Upper lobe of right lung (tissue), 1 donor: ENCODE measurements around the gene KDM4C. TPM values are rescaled to one million over a fixed set of nuclear protein-coding genes. Genes with fewer than 3 reads are reported as not detected.

Experiments used
- ATAC-seq: fragments of 200-7000 bp; cut with Tn5 transposase; one replicate; pipeline ENCODE4 v1.9.1; 2020; ENCODE audit warnings: mild to moderate bottlenecking, moderate library complexity
- DNase-seq: peaks from one replicate; pipeline ENCODE4 v3.0.0-alpha.2; 2020
- H3K27ac ChIP-seq: fragments of 200-600 bp; one replicate; pipeline ENCODE4 v1.8.0; 2022
- H3K27me3 ChIP-seq: fragments of 200-600 bp; one replicate; pipeline ENCODE4 v1.8.0; 2022; ENCODE audit warnings: mild to moderate bottlenecking
- H3K36me3 ChIP-seq: fragments of 200-600 bp; one replicate; pipeline ENCODE4 v1.8.0; 2022
- H3K4me1 ChIP-seq: fragments of 200-600 bp; one replicate; pipeline ENCODE4 v1.8.0; 2022
- H3K4me3 ChIP-seq: fragments of 200-600 bp; one replicate; pipeline ENCODE4 v1.8.0; 2022; ENCODE audit warnings: mild to moderate bottlenecking
- H3K9me3 ChIP-seq: fragments of 200-600 bp; one replicate; pipeline ENCODE4 v1.8.0; 2022
- intact Hi-C: fragments of 100-400 bp; cut with DNase I; formaldehyde crosslinking; loops from one replicate; pipeline ENCODE4 v1.11.0; 2022
- total RNA-seq: library from RNA; stranded (reverse); fragmentation: NEBNext Ultra II Directional; extraction: Animal tissue kit (Norgen Biotek cat#: 25700); gene quantifications from one replicate; pipeline ENCODE4 v1.2.1, GENCODE V29; 2021
- TF ChIP-seq, protein P1 (sequence below): fragments of 200-600 bp; IDR thresholded peaks from one replicate; pipeline ENCODE4 v1.8.0; 2022; ENCODE audit warnings: antibody characterized with exemption
- donor health status: DM: no; HTN: yes; CAD: no; lungs with severe emphysema.

Gene KDM4C
- total RNA-seq, 1 donor from 2014 or later = 37.2 TPM

DNA sequence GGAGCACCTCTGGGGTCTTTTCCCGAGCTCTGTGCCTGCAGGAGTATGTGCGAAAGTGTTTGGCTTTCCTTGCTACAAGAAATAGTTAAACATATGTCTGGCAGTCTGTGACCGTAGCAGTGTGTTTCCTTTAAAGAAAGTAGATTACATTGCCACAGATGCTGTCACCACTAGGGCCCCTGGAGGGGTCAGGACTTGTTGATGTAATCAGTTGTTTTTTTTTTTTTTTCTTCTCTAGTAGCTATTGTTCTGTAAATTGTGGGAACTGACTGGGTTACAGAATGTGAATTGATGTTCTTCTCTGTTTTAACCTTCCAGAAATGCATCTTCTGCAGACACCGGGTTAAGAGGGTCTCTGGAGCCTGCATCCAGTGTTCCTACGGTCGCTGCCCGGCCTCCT is 345.6 kb downstream of the KDM4C start:
- Histone ChIP-seq H3K4me1 (no peaks in the 10 kb centered on the region), H3K9me3 (no peaks in the 10 kb centered on the region), H3K27me3 (no peaks in the 10 kb centered on the region), H3K36me3 (peaks cover 24% of the 10 kb centered on the region), H3K4me3 (no peak overlapping the region), H3K27ac (no peak overlapping the region)
- intact Hi-C loops = no loop called here
- TF ChIP-seq, protein P1, sequence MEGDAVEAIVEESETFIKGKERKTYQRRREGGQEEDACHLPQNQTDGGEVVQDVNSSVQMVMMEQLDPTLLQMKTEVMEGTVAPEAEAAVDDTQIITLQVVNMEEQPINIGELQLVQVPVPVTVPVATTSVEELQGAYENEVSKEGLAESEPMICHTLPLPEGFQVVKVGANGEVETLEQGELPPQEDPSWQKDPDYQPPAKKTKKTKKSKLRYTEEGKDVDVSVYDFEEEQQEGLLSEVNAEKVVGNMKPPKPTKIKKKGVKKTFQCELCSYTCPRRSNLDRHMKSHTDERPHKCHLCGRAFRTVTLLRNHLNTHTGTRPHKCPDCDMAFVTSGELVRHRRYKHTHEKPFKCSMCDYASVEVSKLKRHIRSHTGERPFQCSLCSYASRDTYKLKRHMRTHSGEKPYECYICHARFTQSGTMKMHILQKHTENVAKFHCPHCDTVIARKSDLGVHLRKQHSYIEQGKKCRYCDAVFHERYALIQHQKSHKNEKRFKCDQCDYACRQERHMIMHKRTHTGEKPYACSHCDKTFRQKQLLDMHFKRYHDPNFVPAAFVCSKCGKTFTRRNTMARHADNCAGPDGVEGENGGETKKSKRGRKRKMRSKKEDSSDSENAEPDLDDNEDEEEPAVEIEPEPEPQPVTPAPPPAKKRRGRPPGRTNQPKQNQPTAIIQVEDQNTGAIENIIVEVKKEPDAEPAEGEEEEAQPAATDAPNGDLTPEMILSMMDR = no peak
- no peak for ATAC-seq
- no peak for DNase-seq

DNA sequence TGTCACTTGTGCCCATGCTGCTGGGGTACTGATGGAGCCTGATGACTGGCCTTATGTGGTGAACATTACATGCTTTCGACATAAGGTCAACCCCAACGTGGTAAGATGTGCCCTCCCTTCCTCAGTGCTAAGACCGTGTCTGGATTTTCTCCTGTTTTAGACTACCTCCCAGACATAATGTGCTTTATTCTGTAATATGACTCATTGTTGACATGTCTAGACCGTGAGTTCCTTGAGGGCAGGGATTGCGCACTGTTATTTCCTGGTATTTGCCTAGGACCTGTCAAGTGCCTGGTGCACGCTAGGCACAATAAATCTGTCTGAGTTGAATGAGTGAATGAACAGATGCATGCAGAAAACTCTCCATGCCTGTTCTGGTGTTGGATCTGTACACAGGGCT is 346.0 kb downstream of the KDM4C start:
- DNase-seq (no peak), ATAC-seq (no peak)
- H3K27ac ChIP-seq = no peak overlapping the region
- TF ChIP-seq, protein P1 = no peak
- H3K36me3 ChIP-seq = peaks cover 24% of the 10 kb centered on the region
- H3K4me3 ChIP-seq = no peak overlapping the region
- H3K27me3 ChIP-seq = no peaks in the 10 kb centered on the region
- no peaks in the 10 kb centered on the region for H3K9me3 ChIP-seq
- no peaks in the 10 kb centered on the region for H3K4me1 ChIP-seq
- intact Hi-C loops = no loop called here

DNA sequence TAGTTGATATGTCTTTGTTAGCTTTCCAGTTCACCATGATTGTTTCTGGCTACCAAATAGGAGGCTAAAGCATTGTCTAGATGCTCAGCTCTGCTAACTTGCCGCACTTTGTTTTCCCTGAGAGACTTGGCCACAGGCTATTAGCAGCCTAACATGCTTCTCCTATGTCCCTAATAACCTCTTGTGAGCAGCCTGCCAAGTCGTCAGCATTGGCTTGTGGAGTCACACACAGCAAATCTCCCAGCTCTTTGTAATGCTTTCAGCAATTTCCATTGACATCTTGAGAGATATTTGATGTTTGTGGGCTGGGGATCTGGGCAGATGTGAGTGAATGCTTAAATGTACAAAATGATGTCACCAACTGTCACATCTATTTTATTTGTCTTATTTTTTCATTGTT is 346.9 kb downstream of the KDM4C start:
- H3K4me1 ChIP-seq = no peaks in the 10 kb centered on the region
- no peaks in the 10 kb centered on the region for H3K9me3 ChIP-seq
- intact Hi-C loops = no loop called here
- DNase-seq = no peak
- H3K36me3 ChIP-seq = peaks cover 24% of the 10 kb centered on the region
- no peaks in the 10 kb centered on the region for H3K27me3 ChIP-seq
- no peak for ATAC-seq
- no peak overlapping the region for H3K4me3 ChIP-seq
- no peak overlapping the region for H3K27ac ChIP-seq
- TF ChIP-seq, protein P1 = no peak

DNA sequence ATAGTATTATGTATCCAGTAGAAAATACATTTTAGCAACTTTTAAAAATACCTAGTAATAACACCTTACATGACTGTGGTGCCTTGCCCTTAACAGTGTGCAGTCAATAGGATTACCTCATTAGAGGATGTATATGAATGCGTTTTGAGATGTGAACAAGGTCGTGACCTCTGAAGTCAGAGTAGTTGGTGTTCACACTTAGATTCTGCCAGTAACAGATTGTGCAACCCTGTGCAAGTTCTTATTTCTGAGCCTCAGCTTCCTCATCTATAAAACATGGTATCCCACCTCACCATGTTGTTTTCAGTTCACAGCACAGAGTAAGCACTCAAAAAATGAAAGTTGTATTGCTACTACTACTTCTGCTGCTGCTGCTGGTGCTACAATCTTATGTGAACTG is 347.3 kb downstream of the KDM4C start:
- DNase-seq = no peak
- TF ChIP-seq, protein P1 = no peak
- no peaks in the 10 kb centered on the region for H3K9me3 ChIP-seq
- no peak overlapping the region for H3K27ac ChIP-seq
- peaks cover 24% of the 10 kb centered on the region for H3K36me3 ChIP-seq
- intact Hi-C loops = no loop called here
- H3K4me1 ChIP-seq = no peaks in the 10 kb centered on the region
- H3K27me3 ChIP-seq = no peaks in the 10 kb centered on the region
- ATAC-seq = peak; percentile 66
- H3K4me3 ChIP-seq = no peak overlapping the region

DNA sequence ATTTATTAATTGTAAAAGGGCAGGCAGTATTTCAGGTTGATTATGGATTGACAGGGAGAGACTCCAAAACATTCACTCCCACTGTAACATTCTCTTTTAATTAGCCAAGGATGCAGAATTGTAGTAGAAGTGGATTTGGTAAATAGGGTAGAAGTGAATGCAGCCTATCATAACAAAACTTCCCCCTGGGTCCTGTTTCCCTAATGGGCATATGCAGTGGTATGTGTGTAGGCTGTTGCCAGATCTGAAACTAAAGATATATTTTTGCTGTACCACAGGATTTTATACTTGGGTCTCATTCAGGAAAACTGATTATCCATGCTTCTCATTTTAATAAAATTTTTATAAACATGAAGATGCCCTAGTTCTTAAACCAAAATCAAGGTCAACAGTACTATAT is 351.2 kb downstream of the KDM4C start:
- DNase-seq (no peak), ATAC-seq (no peak)
- Histone ChIP-seq H3K36me3 (peaks cover 16% of the 10 kb centered on the region), H3K4me3 (no peak overlapping the region), H3K27ac (no peak overlapping the region), H3K9me3 (no peaks in the 10 kb centered on the region), H3K4me1 (no peaks in the 10 kb centered on the region), H3K27me3 (no peaks in the 10 kb centered on the region)
- TF ChIP-seq, protein P1 = no peak
- intact Hi-C loops = no loop called here

DNA sequence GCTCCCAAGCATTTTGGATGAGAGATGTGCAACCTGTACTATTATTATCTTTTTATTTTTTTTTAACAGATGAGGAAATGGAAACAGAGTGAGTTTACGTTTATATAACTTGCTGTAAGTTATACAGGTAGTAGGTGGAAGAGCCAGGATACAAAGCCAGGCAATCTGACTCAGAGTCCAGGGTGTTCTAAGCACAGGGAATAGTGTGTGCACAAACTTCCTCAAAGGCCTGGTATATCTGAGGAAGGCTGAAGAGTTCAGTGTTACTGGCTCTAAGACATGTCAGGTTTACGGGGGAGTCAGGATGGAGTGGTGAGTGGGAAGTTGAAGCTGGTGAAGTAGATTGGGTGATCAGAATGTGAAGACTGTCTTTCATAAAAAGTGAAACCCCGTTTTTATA is 353.6 kb downstream of the KDM4C start:
- TF ChIP-seq, protein P1 = no peak
- Histone ChIP-seq H3K27me3 (no peaks in the 10 kb centered on the region), H3K4me1 (no peaks in the 10 kb centered on the region), H3K36me3 (no peaks in the 10 kb centered on the region), H3K9me3 (no peaks in the 10 kb centered on the region), H3K27ac (no peak overlapping the region), H3K4me3 (no peak overlapping the region)
- intact Hi-C loops = no loop called here
- DNase-seq = no peak
- ATAC-seq = no peak
